ENCODE data around the gene CYB561. TPM values are rescaled to one million over a fixed set of nuclear protein-coding genes. Genes with fewer than 3 reads are reported as not detected.
A peak's percentile ranks its signal among the peaks of the same experiment; 100 is the strongest.

Gene CYB561
- total RNA-seq, 1 donor from 2014 or later, result 35.9 TPM

- no peak for DNase-seq
Measured at GRCh38 chr17:63448655-63449054, 2.5 kb upstream of the CYB561 start.

- DNase-seq, result peak; percentile 70
Measured at GRCh38 chr17:63447471-63448009, 1.4 kb upstream of the CYB561 start.

GRCh38 chr17:63446753-63447470 lies 806 bp upstream of the CYB561 start:
- peak; percentile 92 for DNase-seq

- peak; percentile 50 for DNase-seq
Measured at GRCh38 chr17:63445571-63445953, 544 bp downstream of the CYB561 start.

- DNase-seq, result no peak
Measured at GRCh38 chr17:63445065-63445464, 1.0 kb downstream of the CYB561 start.

GRCh38 chr17:63444457-63444856 lies 1.6 kb downstream of the CYB561 start:
- DNase-seq, result no peak

GRCh38 chr17:63443053-63443452 lies 3.1 kb downstream of the CYB561 start:
- no peak for DNase-seq

GRCh38 chr17:63442549-63443035 lies 3.5 kb downstream of the CYB561 start:
- peak; percentile 42 for DNase-seq

- no peak for DNase-seq
Measured at GRCh38 chr17:63442074-63442473, 4.0 kb downstream of the CYB561 start.

- DNase-seq, result no peak
Measured at GRCh38 chr17:63441654-63442053, 4.5 kb downstream of the CYB561 start.

GRCh38 chr17:63440770-63441335 lies 5.3 kb downstream of the CYB561 start:
- no peak for DNase-seq

- DNase-seq, result no peak
Measured at GRCh38 chr17:63440127-63440769, 5.9 kb downstream of the CYB561 start.

- peak; percentile 65 for DNase-seq
Measured at GRCh38 chr17:63439687-63440086, 6.4 kb downstream of the CYB561 start.

GRCh38 chr17:63438092-63439051 lies 7.7 kb downstream of the CYB561 start:
- DNase-seq, result no peak

- DNase-seq, result no peak
Measured at GRCh38 chr17:63437287-63438091, 8.6 kb downstream of the CYB561 start.

GRCh38 chr17:63436523-63437110 lies 9.5 kb downstream of the CYB561 start:
- peak; percentile 75 for DNase-seq

GRCh38 chr17:63435681-63436522 lies 10.2 kb downstream of the CYB561 start:
- no peak for DNase-seq

- peak; percentile 50 for DNase-seq
Measured at GRCh38 chr17:63434951-63435571, 11.0 kb downstream of the CYB561 start.

GRCh38 chr17:63433746-63434591 lies 12.1 kb downstream of the CYB561 start:
- no peak for DNase-seq

All from dermis blood vessel endothelial cell (primary cell).